Panc1 (cell line): ENCODE results near the gene TERB1. TPM values are rescaled to one million over a fixed set of nuclear protein-coding genes. Genes with fewer than 3 reads are reported as not detected.

Experiments
- ATAC-seq: fragments of 200-7000 bp; cut with Tn5 transposase; 2 replicates; pipeline ENCODE4 v1.9.1; 2020; ENCODE audit warnings: mild to moderate bottlenecking, moderate library complexity
- BruUV-seq: library from RNA; stranded (reverse); fragments of 400-500 nt; replicated peaks from 2 replicates; lab custom pipeline; 2021; lab: Mats Ljungman, UMichigan
- CTCF ChIA-PET: fragments of 300-600 bp; sonication (Branson Sonifier 250); formaldehyde crosslinking; loops from one replicate; lab custom pipeline; 2022; ENCODE audit warnings: antibody characterized with exemption; lab: Charles Lee
- POLR2A ChIA-PET: fragments of 300-600 bp; sonication (Branson Sonifier 250); formaldehyde crosslinking; loops from one replicate; lab custom pipeline; 2022; ENCODE audit warnings: antibody characterized with exemption; lab: Charles Lee
- DNase-seq: peaks from one replicate; pipeline ENCODE4 v3.0.0-alpha.2; 2010; ENCODE audit warnings: low read depth, low spot score
- H3K27ac ChIP-seq: 2 replicates; pipeline ENCODE4 v1.5.1; 2011; ENCODE audit warnings: mild to moderate bottlenecking, low read length, inconsistent platforms
- H3K27me3 ChIP-seq: fragments of 200-500 bp; sonication (Bioruptor generic); 2 replicates; pipeline ENCODE4 v1.6.0; 2014; ENCODE audit warnings: low read length, inconsistent platforms; ENCODE audit not compliant: control insufficient read depth, insufficient read depth
- H3K36me3 ChIP-seq: fragments of 200-500 bp; sonication (Bioruptor generic); 2 replicates; pipeline ENCODE4 v1.5.1; 2014; ENCODE audit warnings: inconsistent platforms, mild to moderate bottlenecking, low read length, moderate library complexity; ENCODE audit not compliant: control insufficient read depth, insufficient read depth
- H3K4me1 ChIP-seq: 2 replicates; pipeline ENCODE4 v1.5.1; 2011; ENCODE audit warnings: inconsistent platforms, mild to moderate bottlenecking, low read length, moderate library complexity; ENCODE audit not compliant: control insufficient read depth, insufficient read depth
- H3K4me3 ChIP-seq, 2 experiments: 2 replicates each; pipeline ENCODE4 v1.5.1; 2011 to 2012; ENCODE audit warnings: low read depth in 2 of 2, low read length in 2 of 2, mild to moderate bottlenecking in 2 of 2, inconsistent platforms in 1 of 2, moderate library complexity in 1 of 2
- H3K9me3 ChIP-seq: fragments of 200-500 bp; sonication (Bioruptor generic); 2 replicates; pipeline ENCODE4 v1.5.1; 2014; ENCODE audit warnings: low read depth, mild to moderate bottlenecking, inconsistent platforms, low read length, moderate library complexity; ENCODE audit not compliant: control insufficient read depth, insufficient read depth
- CTCF ChIP-seq: fragments of 450-650 bp; IDR thresholded peaks from 2 replicates; pipeline ENCODE4 v1.5.1; 2017; ENCODE audit warnings: mild to moderate bottlenecking
- POLR2AphosphoS5 ChIP-seq: IDR thresholded peaks from 2 replicates; pipeline ENCODE4 v1.6.1; 2012; ENCODE audit warnings: mild to moderate bottlenecking, low read depth, low read length, moderate library complexity
- REST ChIP-seq, 2 experiments: IDR thresholded peaks; 2 replicates each; pipeline ENCODE4 v1.6.1; 2011 to 2012; ENCODE audit warnings: low read depth in 2 of 2, control low read depth in 1 of 2, low read length in 1 of 2, mild to moderate bottlenecking in 1 of 2, moderate library complexity in 1 of 2; ENCODE audit not compliant: insufficient read depth in 1 of 2
- SIN3A ChIP-seq: IDR thresholded peaks from 2 replicates; pipeline ENCODE4 v1.6.1; 2012; ENCODE audit warnings: low read depth, mild to moderate bottlenecking, low read length, moderate library complexity, borderline replicate concordance; ENCODE audit not compliant: insufficient read depth
- TCF7L2 ChIP-seq: IDR thresholded peaks from 2 replicates; pipeline ENCODE4 v1.6.1; 2011; ENCODE audit warnings: mild to moderate bottlenecking, low read depth, low read length, inconsistent platforms
- in situ Hi-C: cut with HindIII; loops from 2 replicates; pipeline ENCODE4 v1.10.0; 2016; ENCODE audit warnings: low sequenced_read_pairs, low pct_unique_long_range_greater_than_20kb
- intact Hi-C: fragments of 100-400 bp; cut with micrococcal nuclease; formaldehyde crosslinking; loops from one replicate; pipeline ENCODE4 v1.10.0; 2022; ENCODE audit not compliant: unreplicated experiment
- total RNA-seq: library from RNA; stranded (reverse); gene quantifications from one replicate; pipeline ENCODE4 v1.2.1, GENCODE V29; 2021; ENCODE audit not compliant: unreplicated experiment

The TERB1 gene
- total RNA-seq, 1 experiment from 2014 or later: not detected

DNA sequence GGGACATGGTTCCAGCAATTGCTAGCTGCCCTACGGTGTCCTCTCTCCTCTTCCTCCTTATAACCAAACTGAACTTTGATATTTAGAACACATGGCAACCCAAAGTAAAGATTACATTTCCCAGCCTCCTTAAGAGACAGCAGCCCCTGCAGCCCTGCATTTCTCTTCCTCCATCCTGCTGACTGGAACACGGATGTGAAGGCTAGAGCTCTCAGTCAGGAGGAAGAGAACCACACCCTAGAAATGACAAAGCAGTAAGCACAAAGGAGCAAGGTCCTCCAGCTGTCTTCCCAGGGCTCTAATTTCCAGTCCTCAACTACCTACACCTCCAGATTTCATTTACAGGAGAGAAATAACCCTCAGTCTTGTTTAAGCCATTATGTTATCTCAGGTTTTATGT is 60.9 kb downstream of the TERB1 start:
- intact Hi-C loops (no loop called here), in situ Hi-C loops (no loop called here)
- ATAC-seq (no peak), DNase-seq (no peak)
- ChIA-PET POLR2A (no interaction called here), CTCF (no interaction called here)
- peak overlapping the region; percentile 78; the same call in 1 of the 2 replicates for H3K27ac ChIP-seq
- no peaks in the 10 kb centered on the region for H3K9me3 ChIP-seq
- H3K27me3 ChIP-seq: no peaks in the 10 kb centered on the region
- H3K4me1 ChIP-seq: peaks cover 5% of the 10 kb centered on the region; the same call in 1 of the 2 replicates
- no peak overlapping the region for H3K4me3 ChIP-seq
- peaks cover 14% of the 10 kb centered on the region; the same call in 1 of the 2 replicates for H3K36me3 ChIP-seq
- no TSS peak for BruUV-seq
- no peak for TF ChIP-seq POLR2AphosphoS5
- TF ChIP-seq CTCF: no peak
- TF ChIP-seq SIN3A: no peak
- TF ChIP-seq TCF7L2: no peak
- TF ChIP-seq REST (IDR thresholded peaks at IDR 0.05; ENCODE audit: insufficient read depth in 1 of 2, low read depth in 2 of 2, low read length in 1 of 2): no peak

GRCh38 chr16:66740010-66740409 is 61.4 kb downstream of the TERB1 start:
- Histone ChIP-seq H3K4me1 (peaks cover 5% of the 10 kb centered on the region; the same call in 1 of the 2 replicates), H3K36me3 (peaks cover 14% of the 10 kb centered on the region; the same call in 1 of the 2 replicates), H3K27me3 (no peaks in the 10 kb centered on the region), H3K4me3 (no peak overlapping the region), H3K9me3 (no peaks in the 10 kb centered on the region), H3K27ac (no peak overlapping the region)
- TF ChIP-seq CTCF (peak; percentile 73), POLR2AphosphoS5 (no peak)
- ATAC-seq (0 out of 2 replicates have a peak, but pooled peaks have one; percentile 56), DNase-seq (no peak)
- POLR2A ChIA-PET: no interaction called here
- no TSS peak for BruUV-seq
- intact Hi-C loops: no loop called here
- CTCF ChIA-PET: no interaction called here
- in situ Hi-C loops: no loop called here
